ENCODE measurements around the gene SUN3.

DNA sequence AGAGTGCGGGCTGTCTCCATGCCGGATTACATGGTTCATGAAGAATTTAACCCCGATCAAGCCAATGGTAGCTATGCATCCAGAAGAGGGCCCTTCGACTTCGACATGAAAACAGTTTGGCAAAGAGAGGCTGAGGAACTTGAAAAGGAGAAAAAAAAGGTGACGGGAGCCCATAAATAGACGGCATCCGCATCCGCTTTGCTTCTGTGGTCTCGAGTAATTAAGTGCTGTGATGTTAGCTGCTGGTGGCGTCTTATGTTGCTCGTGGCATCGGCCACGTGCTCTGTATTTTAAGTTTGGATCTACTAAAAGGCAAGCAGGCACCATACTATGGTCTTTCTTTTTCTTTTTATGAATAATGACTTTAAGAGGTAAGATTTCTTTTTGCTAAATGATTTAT lies 17.6 kb upstream of the SUN3 start:
- TF ChIP-seq, protein P1, sequence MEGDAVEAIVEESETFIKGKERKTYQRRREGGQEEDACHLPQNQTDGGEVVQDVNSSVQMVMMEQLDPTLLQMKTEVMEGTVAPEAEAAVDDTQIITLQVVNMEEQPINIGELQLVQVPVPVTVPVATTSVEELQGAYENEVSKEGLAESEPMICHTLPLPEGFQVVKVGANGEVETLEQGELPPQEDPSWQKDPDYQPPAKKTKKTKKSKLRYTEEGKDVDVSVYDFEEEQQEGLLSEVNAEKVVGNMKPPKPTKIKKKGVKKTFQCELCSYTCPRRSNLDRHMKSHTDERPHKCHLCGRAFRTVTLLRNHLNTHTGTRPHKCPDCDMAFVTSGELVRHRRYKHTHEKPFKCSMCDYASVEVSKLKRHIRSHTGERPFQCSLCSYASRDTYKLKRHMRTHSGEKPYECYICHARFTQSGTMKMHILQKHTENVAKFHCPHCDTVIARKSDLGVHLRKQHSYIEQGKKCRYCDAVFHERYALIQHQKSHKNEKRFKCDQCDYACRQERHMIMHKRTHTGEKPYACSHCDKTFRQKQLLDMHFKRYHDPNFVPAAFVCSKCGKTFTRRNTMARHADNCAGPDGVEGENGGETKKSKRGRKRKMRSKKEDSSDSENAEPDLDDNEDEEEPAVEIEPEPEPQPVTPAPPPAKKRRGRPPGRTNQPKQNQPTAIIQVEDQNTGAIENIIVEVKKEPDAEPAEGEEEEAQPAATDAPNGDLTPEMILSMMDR (IDR thresholded peaks at IDR 0.05), result no peak
- TF ChIP-seq POLR2A (IDR thresholded peaks at IDR 0.05), result no peak

Measured in uterus (tissue), 2 donors.